IPS-18a (cell line): ENCODE data around the gene MED25.

Experiments used
- H3K27ac ChIP-seq: one replicate; pipeline ENCODE4 v1.5.1; 2013; ENCODE audit warnings: low read length
- H3K27me3 ChIP-seq: one replicate; pipeline ENCODE4 v1.6.1; 2013; ENCODE audit warnings: mild to moderate bottlenecking, low read length; ENCODE audit not compliant: control insufficient read depth, insufficient read depth
- H3K36me3 ChIP-seq: one replicate; pipeline ENCODE4 v1.6.1; 2013; ENCODE audit warnings: low read depth, low read length; ENCODE audit not compliant: control insufficient read depth
- H3K4me1 ChIP-seq: one replicate; pipeline ENCODE4 v1.6.1; 2013; ENCODE audit warnings: low read depth, low read length; ENCODE audit not compliant: control insufficient read depth
- H3K4me3 ChIP-seq: one replicate; pipeline ENCODE4 v1.5.1; 2013; ENCODE audit warnings: low read length
- H3K9ac ChIP-seq: one replicate; pipeline ENCODE4 v1.6.1; 2013; ENCODE audit warnings: mild to moderate bottlenecking, low read length, moderate library complexity
- H3K9me3 ChIP-seq: one replicate; pipeline ENCODE4 v1.6.1; 2013; ENCODE audit warnings: low read depth, low read length; ENCODE audit not compliant: control insufficient read depth

MED25 gene

GRCh38 chr19:49863935-49864320 lies 45.8 kb downstream of the MED25 start:
- Histone ChIP-seq H3K27ac (no peak overlapping the region), H3K4me3 (no peak overlapping the region), H3K9me3 (no peaks in the 10 kb centered on the region), H3K9ac (no peak overlapping the region), H3K4me1 (peaks cover 6% of the 10 kb centered on the region), H3K36me3 (peaks cover 35% of the 10 kb centered on the region), H3K27me3 (no peaks in the 10 kb centered on the region)

- Histone ChIP-seq H3K4me1 (peaks cover 6% of the 10 kb centered on the region), H3K4me3 (no peak overlapping the region), H3K9me3 (no peaks in the 10 kb centered on the region), H3K36me3 (peaks cover 34% of the 10 kb centered on the region), H3K27me3 (no peaks in the 10 kb centered on the region), H3K9ac (no peak overlapping the region), H3K27ac (no peak overlapping the region)
Measured at GRCh38 chr19:49864890-49865289, 46.8 kb downstream of the MED25 start.

GRCh38 chr19:49866933-49867782 lies 49.1 kb downstream of the MED25 start, which contains the start of gene PNKP:
Gene PNKP, minus strand, starts transcription at chr19:49867576. Its CDS starts 372 bp downstream, at chr19:49867204.
- Histone ChIP-seq H3K4me1 (peaks cover 10% of the 10 kb centered on the region), H3K9me3 (no peaks in the 10 kb centered on the region), H3K4me3 (peak within 1 kb of the TSS; percentile 96), H3K36me3 (peaks cover 21% of the 10 kb centered on the region), H3K27ac (peak within 1 kb of the TSS; percentile 78), H3K9ac (peak within 1 kb of the TSS; percentile 82), H3K27me3 (no peaks in the 10 kb centered on the region)

- H3K27ac ChIP-seq = no peak overlapping the region
Measured at GRCh38 chr19:49869009-49869483, 51.0 kb downstream of the MED25 start.

GRCh38 chr19:49869484-49870308 lies 51.6 kb downstream of the MED25 start:
- H3K9ac ChIP-seq = peak overlapping the region; percentile 67
- peaks cover 8% of the 10 kb centered on the region for H3K36me3 ChIP-seq
- no peaks in the 10 kb centered on the region for H3K9me3 ChIP-seq
- H3K4me1 ChIP-seq = peaks cover 10% of the 10 kb centered on the region
- peak overlapping the region; percentile 41 for H3K27ac ChIP-seq
- no peaks in the 10 kb centered on the region for H3K27me3 ChIP-seq
- peak overlapping the region; percentile 68 for H3K4me3 ChIP-seq

More at GRCh38 chr19:49869009-49869483, 51.0 kb downstream of the MED25 start:
- Histone ChIP-seq H3K9ac (no peak overlapping the region), H3K9me3 (no peaks in the 10 kb centered on the region), H3K27me3 (no peaks in the 10 kb centered on the region), H3K4me1 (peaks cover 10% of the 10 kb centered on the region), H3K4me3 (peak overlapping the region; percentile 68), H3K36me3 (peaks cover 11% of the 10 kb centered on the region)

GRCh38 chr19:49870309-49870901 lies 52.3 kb downstream of the MED25 start:
- H3K9me3 ChIP-seq = no peaks in the 10 kb centered on the region
- H3K27ac ChIP-seq = peak overlapping the region; percentile 41
- peaks cover 4% of the 10 kb centered on the region for H3K36me3 ChIP-seq
- H3K4me1 ChIP-seq = peaks cover 10% of the 10 kb centered on the region
- H3K27me3 ChIP-seq = no peaks in the 10 kb centered on the region
- H3K9ac ChIP-seq = peak overlapping the region; percentile 67
- H3K4me3 ChIP-seq = peak overlapping the region; percentile 68

DNA sequence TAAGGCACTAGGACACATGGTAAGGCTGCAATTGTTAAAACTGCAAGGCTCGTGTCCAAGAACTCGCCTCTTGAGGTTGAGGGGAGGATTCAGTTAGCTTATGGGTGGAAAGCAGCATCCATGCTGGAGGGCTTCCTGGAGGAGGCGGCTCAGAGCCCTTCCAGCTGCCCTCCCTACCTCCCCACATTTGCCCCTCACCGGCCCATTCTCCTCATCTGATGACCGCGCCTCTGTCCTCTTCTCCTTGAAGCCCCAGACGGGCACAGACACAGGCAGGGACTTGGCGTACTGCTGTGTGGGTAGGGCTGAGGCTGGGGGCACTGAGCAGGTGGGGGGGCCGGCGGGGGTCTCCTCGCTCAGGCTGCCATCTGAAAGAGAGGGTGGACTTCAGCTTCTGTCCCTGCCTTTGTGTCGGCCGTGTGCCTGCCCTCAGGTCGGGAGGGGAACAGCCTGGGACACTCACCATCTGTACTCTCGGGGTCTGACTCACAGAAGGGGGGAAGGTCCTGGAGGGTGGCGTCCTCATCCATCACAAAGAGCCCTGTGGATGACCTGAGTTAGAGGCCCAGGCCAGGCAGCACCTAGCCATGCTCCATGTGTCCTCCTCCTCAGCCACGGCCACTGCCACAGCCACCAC lies 53.4 kb downstream of the MED25 start:
- Histone ChIP-seq H3K27ac (no peak overlapping the region), H3K9ac (no peak overlapping the region), H3K4me3 (no peak overlapping the region), H3K9me3 (no peaks in the 10 kb centered on the region), H3K27me3 (no peaks in the 10 kb centered on the region), H3K4me1 (peaks cover 6% of the 10 kb centered on the region), H3K36me3 (peaks cover 4% of the 10 kb centered on the region)

GRCh38 chr19:49872245-49873128 lies 54.4 kb downstream of the MED25 start:
- H3K9me3 ChIP-seq = no peaks in the 10 kb centered on the region

GRCh38 chr19:49873129-49873521 lies 55.0 kb downstream of the MED25 start:
- no peak overlapping the region for H3K4me3 ChIP-seq
- no peaks in the 10 kb centered on the region for H3K9me3 ChIP-seq
- H3K4me1 ChIP-seq = peaks cover 3% of the 10 kb centered on the region
- no peak overlapping the region for H3K27ac ChIP-seq
- peaks cover 4% of the 10 kb centered on the region for H3K36me3 ChIP-seq
- no peaks in the 10 kb centered on the region for H3K27me3 ChIP-seq
- no peak overlapping the region for H3K9ac ChIP-seq

More at GRCh38 chr19:49872245-49873128, 54.4 kb downstream of the MED25 start:
- peaks cover 3% of the 10 kb centered on the region for H3K4me1 ChIP-seq
- no peak overlapping the region for H3K9ac ChIP-seq
- H3K4me3 ChIP-seq = no peak overlapping the region
- no peak overlapping the region for H3K27ac ChIP-seq
- no peaks in the 10 kb centered on the region for H3K27me3 ChIP-seq
- H3K36me3 ChIP-seq = peaks cover 4% of the 10 kb centered on the region

GRCh38 chr19:49873834-49874233 lies 55.7 kb downstream of the MED25 start:
- H3K27ac ChIP-seq = no peak overlapping the region
- H3K9ac ChIP-seq = no peak overlapping the region
- peaks cover 4% of the 10 kb centered on the region for H3K36me3 ChIP-seq
- no peak overlapping the region for H3K4me3 ChIP-seq
- no peaks in the 10 kb centered on the region for H3K9me3 ChIP-seq
- no peaks in the 10 kb centered on the region for H3K27me3 ChIP-seq
- peaks cover 7% of the 10 kb centered on the region for H3K4me1 ChIP-seq
